ENCODE results near the gene DSC3.

The DSC3 gene

GRCh38 chr18:31056296-31056695 is 13.8 kb upstream of the DSC3 start:
- no peak for DNase-seq (ENCODE audit: low read depth)
- H3K4me3 ChIP-seq (ENCODE audit: low read depth, low read length): no peak overlapping the region
- no peak for TF ChIP-seq CTCF (IDR thresholded peaks at IDR 0.05; ENCODE audit: insufficient read depth, low read depth, low read length, missing control alignments)

GRCh38 chr18:31050635-31051034 is 8.1 kb upstream of the DSC3 start:
- TF ChIP-seq CTCF (IDR thresholded peaks at IDR 0.05; ENCODE audit: insufficient read depth, low read depth, low read length, missing control alignments): no peak
- DNase-seq (ENCODE audit: low read depth): peak; percentile 35

GRCh38 chr18:31049189-31049588 is 6.6 kb upstream of the DSC3 start:
- DNase-seq (ENCODE audit: low read depth): peak; percentile 27
- no peak overlapping the region for H3K4me3 ChIP-seq (ENCODE audit: low read depth, low read length)
- TF ChIP-seq CTCF (IDR thresholded peaks at IDR 0.05; ENCODE audit: insufficient read depth, low read depth, low read length, missing control alignments): no peak

More at GRCh38 chr18:31050635-31051034, 8.1 kb upstream of the DSC3 start:
- no peak overlapping the region for H3K4me3 ChIP-seq (ENCODE audit: low read depth, low read length)

- no peak overlapping the region for H3K4me3 ChIP-seq (ENCODE audit: low read depth, low read length)
- DNase-seq (ENCODE audit: low read depth): no peak
- no peak for TF ChIP-seq CTCF (IDR thresholded peaks at IDR 0.05; ENCODE audit: insufficient read depth, low read depth, low read length, missing control alignments)
Observed at GRCh38 chr18:31048216-31048615, 5.7 kb upstream of the DSC3 start.

GRCh38 chr18:31046916-31047315 is 4.4 kb upstream of the DSC3 start:
- no peak for DNase-seq (ENCODE audit: low read depth)
- no peak overlapping the region for H3K4me3 ChIP-seq (ENCODE audit: low read depth, low read length)
- TF ChIP-seq CTCF (IDR thresholded peaks at IDR 0.05; ENCODE audit: insufficient read depth, low read depth, low read length, missing control alignments): no peak

GRCh38 chr18:31045599-31045998 is 3.1 kb upstream of the DSC3 start:
- no peak for TF ChIP-seq CTCF (IDR thresholded peaks at IDR 0.05; ENCODE audit: insufficient read depth, low read depth, low read length, missing control alignments)
- no peak overlapping the region for H3K4me3 ChIP-seq (ENCODE audit: low read depth, low read length)
- no peak for DNase-seq (ENCODE audit: low read depth)

- no peak for DNase-seq (ENCODE audit: low read depth)
- no peak for TF ChIP-seq CTCF (IDR thresholded peaks at IDR 0.05; ENCODE audit: insufficient read depth, low read depth, low read length, missing control alignments)
- H3K4me3 ChIP-seq (ENCODE audit: low read depth, low read length): no peak overlapping the region
Observed at GRCh38 chr18:31044926-31045325, 2.4 kb upstream of the DSC3 start.
